ENCODE results near the gene SLBP.
"Not testable (repeated sequence)": the region's sequence is repeated elsewhere in the genome, so short reads cannot be mapped to it uniquely, and the experiment has no call there.

SLBP gene

GRCh38 chr4:1711055-1711570 lies 1.0 kb downstream of the SLBP start:
- no peak for DNase-seq (ENCODE audit: low read depth)

DNA sequence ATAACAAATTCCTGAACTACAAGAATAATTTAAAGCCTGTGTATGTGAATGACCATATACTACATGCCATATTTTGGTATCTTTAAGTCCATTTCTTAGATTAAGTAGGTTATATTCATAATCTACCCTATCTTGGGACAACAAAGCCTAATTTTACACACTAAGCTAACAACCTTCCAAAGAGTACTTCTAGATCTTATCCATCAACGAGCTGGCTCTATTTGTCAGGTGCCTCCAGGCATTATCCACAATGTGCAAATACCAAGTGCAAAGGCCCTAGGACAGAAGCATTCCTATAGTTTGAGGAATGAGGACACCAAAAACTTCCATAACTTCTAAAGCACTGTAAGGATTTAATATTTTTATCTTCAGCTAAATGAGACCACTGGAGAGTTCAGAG lies 3.5 kb downstream of the SLBP start:
- DNase-seq (ENCODE audit: low read depth): no peak

- DNase-seq (ENCODE audit: low read depth): no peak
These were observed 5.8 kb downstream of the SLBP start for GRCh38 chr4:1706358-1706757.

- no peak for DNase-seq (ENCODE audit: low read depth)
These were observed 6.4 kb downstream of the SLBP start for GRCh38 chr4:1705732-1706131.

DNA sequence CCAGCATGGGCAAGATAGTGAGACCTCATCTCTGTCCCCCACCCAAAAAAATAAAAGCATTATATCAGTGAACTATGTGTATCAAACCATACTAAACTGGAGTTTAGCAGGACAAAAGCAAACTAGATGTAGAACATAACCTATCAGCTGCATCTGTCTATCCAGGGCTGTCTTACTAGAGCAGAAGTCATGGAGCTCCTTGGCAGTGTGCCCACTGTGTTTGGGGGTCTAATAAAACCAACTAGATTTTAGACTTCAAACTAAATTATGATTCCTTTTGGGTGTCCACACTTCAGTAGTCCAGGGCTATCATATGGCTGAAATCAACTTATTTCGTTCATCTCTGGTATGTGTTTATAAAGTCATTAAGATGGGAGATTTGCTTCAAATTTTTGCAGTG lies 8.3 kb downstream of the SLBP start:
- no peak for DNase-seq (ENCODE audit: low read depth)

DNA sequence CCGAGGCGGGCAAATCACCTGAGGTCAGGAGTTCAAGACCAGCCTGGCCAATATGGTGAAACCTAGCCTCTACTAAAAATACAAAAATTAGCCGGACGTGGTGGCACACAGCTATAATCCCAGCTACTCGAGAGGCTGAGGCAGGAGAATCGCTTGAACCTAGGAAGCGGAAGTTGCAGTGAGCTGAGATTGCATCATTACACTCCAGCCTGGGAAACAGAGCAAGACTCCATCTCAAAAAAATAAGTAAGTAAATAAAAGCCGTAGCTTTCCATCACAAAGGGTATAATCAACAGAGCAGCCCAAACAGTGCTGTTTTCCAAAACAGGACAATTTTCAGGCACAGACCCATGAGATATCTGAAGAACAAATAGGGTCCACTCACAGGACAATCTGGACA lies 10.4 kb downstream of the SLBP start:
- DNase-seq (ENCODE audit: low read depth): not testable (repeated sequence)

GRCh38 chr4:1695913-1696312 lies 16.2 kb downstream of the SLBP start:
- no peak for DNase-seq (ENCODE audit: low read depth)

DNA sequence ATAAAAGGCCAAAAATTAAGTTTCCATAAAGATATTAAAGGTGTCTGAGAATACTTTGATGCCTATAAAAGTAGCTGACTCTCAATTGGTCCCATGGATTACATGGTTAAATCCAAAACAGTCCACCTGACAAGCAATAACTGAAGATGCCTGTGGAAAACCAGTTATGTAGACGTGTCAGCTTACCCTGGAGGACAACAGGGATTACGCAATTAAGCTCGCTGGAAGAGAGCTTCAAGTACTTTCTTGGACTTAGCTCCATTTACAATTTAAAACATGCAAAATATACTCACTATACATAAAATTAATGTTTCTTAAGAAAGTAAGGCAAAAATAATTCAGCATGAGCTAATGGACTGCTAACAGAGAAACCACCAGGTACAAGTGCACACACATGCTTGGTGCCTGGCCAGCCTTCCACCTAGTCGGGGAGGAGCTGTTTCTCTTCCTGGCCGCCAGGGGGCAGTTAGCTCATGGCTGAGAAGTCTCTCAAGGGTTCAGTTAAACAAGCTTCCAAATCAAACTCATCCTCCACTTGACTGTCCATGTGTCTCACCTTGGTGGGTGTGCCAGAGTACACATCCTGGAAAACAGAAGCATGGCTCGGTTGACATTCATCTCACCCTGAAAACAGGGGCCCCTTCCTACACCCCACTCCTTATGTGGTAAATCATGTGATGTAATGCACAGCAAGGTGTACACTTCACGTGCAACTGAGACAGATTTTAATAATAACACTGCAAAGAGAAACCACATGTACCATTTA lies 18.8 kb downstream of the SLBP start:
- peak; percentile 67 for DNase-seq (ENCODE audit: low read depth)

- DNase-seq (ENCODE audit: low read depth): no peak
These were observed 20.3 kb downstream of the SLBP start for GRCh38 chr4:1691737-1692373.

DNA sequence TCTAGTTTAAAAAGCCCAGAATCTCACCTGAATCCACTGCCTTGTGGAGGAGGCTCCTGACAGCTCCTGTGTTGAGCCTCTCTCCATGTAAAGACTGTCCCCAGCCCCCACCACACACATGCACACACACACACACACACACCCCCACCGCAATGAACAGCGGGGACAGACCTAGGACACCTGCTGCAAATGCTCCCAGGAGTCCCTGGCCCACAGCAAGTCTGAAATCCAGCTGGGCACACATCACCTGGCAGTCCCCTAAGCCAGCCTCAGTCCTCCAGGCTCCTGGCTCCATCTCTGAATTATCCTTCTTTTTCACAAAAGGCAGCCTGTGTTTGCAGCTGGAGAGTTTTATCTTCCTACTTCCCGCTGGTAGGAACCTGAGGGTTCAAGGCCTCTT lies 21.4 kb downstream of the SLBP start:
- DNase-seq (ENCODE audit: low read depth): no peak

DNA sequence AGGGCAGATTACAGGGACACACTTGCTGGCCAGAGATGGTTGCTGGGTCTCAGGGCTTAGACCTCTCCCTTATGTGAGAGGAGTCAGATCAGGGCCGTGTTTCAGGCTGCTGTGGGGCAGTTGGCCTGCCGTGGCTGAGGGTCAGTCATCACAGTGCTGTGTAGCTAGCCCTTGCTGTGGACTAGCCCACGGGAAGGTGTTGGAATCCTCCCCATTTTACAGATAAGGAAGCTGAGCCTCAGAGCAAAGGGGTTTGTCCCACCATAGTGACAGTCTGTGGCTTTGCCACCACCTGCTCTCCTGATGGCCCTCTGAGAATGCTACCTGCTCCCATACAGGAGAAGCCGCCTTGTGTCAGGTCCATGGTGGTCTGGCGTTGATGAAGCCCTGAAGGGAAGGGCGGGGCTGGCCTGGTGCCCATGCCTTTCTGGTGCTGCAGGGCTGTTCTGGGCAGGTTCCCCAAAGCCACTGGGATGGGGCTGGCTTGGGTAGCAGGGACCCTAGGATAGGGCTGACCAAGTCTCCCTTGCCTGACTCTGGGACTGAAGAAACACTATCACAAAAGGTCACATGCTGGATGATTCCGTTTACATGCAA lies 25.6 kb downstream of the SLBP start:
- no peak for DNase-seq (ENCODE audit: low read depth)

DNA sequence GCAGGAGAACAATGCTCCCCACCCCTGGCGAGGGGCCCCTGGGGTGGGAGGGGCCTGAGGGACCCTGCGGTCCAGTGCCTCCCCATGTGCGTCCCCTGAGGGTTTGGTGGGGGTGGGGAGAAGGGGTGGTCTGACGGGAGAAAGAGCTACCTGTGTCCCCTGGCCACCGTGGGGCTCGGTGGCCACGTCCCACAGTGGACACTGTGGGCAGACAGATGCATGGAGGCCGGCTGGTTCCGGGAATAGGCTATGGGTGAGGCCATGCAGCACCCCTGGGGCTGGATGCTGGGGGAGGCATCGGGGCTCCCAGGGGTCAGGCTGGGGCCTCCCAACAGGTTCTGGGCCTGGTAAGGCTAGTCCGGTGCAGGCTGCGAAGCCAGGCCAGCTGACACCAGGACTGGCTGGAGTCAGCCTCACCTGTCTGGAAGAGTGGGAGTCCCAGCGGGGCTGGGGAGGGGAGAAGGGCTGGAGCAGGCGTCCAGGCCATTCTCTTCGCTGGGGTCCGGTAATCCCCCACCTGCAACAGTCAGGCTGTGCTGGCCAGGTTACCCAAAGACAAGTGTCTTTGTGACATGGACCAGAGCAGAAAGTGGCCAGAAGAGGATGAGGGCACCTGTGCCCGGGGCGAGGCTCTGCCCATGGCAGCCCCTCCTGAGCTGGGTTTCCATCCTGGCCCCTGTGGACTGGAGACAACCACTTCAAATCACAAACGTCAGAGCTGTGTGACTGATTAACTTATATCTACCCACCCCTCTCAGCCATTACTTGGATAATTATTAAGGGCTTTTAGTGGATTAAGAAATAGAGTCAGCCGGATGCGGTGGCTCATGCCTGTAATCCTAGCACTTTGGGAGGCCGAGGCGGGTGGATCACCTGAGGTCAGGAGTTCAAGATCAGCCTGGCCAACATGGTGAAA lies 26.6 kb downstream of the SLBP start:
- no peak for DNase-seq (ENCODE audit: low read depth)

DNA sequence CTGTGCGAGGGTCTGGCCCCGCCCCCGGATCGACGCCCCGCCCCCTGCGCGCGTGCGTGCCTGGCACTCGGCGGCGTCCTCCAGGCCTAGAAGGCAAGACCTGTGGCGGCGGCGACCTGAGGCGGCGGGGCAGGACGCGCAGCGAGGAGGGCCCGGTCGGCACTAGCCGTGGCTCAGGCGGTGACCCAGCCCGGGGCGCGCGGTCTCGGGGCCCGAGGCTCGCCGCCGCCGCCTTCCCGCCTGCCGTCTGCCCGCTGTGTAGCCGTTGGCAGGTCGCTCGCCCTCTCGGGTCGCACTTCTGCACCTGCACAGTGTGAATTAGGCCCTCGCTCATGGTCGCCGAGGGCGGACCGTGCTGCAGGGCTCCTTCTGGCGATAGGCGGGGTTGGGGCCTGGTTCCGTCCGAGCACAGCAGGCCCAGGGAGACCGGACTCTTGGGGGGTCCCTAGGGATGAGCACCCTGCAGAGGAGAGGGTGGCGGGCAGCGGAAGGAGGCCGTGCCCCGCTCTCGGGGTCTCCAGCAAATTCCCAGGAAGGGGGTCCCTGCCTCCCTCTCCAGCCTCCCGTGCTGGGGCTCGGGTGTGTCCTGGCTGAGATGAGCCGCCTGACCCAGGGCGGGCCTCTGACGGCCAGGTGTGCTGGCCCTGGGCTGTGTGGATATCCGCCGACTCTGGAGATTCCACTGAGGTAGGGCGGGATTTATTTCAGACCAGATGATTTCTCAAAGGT lies 27.4 kb downstream of the SLBP start:
- DNase-seq (ENCODE audit: low read depth): no peak

DNA sequence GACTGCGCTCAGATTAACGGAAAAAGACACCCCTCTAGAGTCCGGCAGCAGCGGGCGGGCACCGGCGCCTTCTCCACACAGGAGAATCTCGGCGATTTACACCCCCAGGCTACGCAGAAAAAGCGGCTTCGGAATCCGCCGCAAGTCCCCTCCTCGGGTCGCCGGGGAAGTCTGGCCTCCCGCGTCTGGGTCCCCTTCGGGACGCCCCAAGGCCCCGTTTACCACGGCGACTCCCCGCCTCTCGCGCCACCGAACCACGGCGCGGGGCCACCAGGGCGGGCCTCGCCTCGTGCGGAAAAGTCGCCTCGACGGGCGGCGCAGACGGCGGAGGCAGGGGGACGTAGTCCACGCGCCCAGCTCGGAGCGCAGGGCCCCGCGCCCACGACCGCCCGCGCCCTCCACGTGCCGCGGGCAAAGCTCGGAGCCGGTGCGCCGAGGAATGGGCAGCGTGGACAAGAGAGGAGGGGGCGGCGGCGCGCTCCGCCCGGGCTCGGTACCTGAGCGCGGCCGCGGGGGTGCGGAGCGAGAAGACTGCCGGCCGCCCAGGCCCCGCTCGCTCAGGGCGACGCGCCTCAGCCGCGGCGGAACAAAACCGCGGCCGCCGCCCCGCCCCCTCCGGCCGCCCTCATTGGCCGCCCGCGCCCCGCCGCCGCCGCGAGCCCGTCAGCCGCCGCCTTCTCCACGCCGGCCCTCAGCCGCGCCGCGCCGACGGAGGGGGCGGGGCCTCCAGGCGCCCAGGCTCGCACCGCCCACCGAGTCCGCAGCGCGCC lies 28.2 kb downstream of the SLBP start, which contains the start of gene FAM53A:
Gene FAM53A, minus strand, starts transcription at position 578 of the 770 bp plus-strand sequence. CDS start 15,572 bp downstream, outside the sequence.
- DNase-seq (ENCODE audit: low read depth): peak; percentile 82

DNA sequence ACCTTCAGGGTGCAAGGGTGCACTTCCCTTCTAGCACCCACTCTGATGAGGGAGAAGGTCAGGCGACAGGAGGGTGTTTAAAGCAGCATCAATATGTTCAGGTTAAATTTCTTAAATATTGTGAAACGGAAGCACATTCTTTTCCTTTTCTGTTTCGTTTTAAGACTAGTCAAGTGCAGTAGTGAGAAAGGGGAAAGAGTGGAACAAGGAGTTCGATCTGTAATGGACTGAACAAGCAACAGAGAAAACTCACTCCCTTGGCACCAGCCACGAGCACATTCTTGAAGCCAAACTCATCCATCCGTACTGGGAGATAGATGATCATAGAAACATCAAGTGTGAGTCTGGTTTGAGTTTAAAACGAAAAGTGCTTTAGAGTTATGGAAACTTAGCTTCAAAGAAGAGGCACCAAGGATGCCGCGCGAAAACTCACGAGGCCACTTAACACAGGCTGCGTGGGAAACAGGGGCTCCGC lies 28.8 kb downstream of the SLBP start:
- peak; percentile 86 for DNase-seq (ENCODE audit: low read depth)

DNA sequence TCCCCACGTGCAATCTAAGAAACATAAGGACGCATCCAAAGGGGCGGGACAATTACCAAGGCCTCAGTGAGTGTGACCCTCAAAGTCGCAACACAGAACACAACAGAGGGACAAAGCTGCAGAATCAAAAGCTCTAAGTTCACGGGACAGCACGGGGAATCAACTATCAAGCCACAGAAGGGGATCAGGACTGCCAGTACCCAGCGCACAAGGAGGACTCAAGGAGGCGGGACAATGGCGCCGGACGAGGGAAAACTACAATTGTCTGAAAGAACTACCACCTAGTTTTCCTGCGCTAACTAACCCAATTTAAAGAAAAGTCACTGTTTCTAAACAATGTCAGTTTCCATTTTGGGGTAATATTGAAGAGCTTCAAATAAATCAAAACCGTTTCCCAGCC lies 29.3 kb downstream of the SLBP start:
- DNase-seq (ENCODE audit: low read depth): no peak

DNA sequence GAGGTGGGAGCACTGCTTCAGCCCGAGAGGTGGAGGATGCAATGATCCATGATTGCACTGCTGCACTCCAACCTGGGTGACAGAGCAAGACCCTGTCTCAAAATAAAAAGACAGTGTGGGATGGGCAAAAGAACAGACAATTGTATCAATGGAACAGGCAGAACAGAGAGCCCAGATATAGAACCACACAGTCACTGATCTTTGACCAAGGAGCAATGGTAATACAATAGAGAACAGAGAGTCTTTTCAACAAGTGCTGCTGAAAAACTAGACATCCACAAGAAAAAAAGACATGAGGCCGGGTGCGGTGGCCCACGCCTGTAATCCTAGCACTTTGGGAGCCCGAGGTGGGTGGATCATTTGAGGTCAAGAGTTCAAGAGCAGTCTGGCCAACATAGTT lies 33.9 kb downstream of the SLBP start:
- DNase-seq (ENCODE audit: low read depth): no peak

DNA sequence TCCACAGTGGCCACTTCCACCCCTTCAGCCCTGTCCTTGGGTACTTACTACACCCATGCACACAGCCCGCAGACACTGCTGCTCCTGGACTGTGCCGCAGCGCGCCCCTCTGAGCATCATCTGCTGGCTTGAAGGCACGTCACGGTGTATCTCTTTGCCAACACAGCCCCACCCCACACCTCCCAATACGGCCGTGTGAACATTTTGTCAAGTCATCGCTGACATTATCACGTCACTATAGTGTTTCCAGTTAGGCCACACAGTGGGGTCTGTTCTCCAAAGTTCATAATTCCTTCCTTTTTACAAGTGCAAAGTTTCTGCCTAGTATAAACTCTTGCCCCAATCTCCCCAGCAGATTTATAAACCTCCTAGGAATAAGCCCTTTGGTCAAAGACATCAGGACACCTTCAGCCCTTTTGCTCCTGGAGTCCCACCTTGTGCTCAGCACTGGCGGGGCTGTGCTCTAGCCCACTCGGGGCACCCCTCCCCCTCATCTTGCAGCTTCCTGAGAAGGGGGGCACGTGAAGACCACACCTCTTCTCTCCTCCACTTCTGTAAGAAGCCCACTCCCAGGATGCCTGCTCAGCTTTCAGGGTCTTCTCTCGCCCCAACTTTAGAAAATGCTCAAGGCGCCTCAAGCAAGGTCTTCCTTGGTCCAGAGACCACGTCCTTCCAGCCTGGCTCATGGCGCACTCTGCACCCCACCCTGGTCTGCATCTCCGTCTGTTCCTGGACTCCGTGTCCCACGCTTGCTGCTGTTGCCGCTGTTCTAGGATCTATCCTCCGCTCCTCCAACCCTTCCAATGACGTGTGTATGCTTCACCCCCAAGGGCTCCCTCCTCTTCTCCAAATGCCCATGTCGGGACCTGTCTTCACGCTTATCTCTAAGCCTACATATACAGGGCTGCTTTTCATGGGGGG lies 35.3 kb downstream of the SLBP start:
- no peak for DNase-seq (ENCODE audit: low read depth)

DNA sequence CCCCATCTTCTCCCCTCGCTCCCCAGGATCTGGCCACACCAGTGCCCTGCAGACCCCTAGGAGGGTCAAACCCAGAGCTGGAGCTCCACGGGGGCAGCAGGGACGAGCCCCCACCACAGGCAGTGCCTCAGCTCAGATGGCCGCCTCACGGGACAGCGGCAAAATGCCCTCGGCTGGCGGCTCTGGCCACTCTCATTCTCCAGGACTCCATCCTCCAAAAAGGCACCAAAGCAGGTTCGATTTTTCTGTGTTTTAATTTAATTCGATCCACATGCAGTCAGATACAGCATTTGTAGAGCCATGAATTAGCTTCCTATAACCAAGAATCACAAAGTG lies 36.3 kb downstream of the SLBP start:
- no peak for DNase-seq (ENCODE audit: low read depth)
